GM23338 (cell line): Measurements from ENCODE around the gene DIO3. TPM values are rescaled to one million over a fixed set of nuclear protein-coding genes. Genes with fewer than 3 reads are reported as not detected.

ENCODE experiments used
- ATAC-seq: fragments of 200-7000 bp; cut with Tn5 transposase; 3 replicates; pipeline ENCODE4 v1.9.1; 2020
- DNase-seq: peaks from one replicate; pipeline ENCODE4 v3.0.0-alpha.2; 2015; ENCODE audit warnings: low spot score
- H2AFZ ChIP-seq: fragments of 200-600 bp; sonication (generic); 2 replicates; pipeline ENCODE4 v1.8.0; 2016; ENCODE audit warnings: antibody characterized with exemption, mild to moderate bottlenecking, moderate library complexity
- H3F3A ChIP-seq: fragments of 200-600 bp; sonication (generic); replicated peaks from 2 replicates; pipeline ENCODE4 v1.8.0; 2017; ENCODE audit warnings: antibody characterized with exemption, mixed run types, low read depth
- H3K27ac ChIP-seq: fragments of 200-600 bp; sonication (generic); 2 replicates; pipeline ENCODE4 v1.6.1; 2016; ENCODE audit warnings: low read depth
- H3K27me3 ChIP-seq: fragments of 200-600 bp; sonication (generic); 2 replicates; pipeline ENCODE4 v1.8.0; 2016; ENCODE audit warnings: mild to moderate bottlenecking, mixed run types, moderate library complexity; ENCODE audit not compliant: insufficient read depth
- H3K36me3 ChIP-seq: fragments of 200-600 bp; sonication (generic); 2 replicates; pipeline ENCODE4 v1.8.0; 2016; ENCODE audit warnings: mild to moderate bottlenecking; ENCODE audit not compliant: insufficient read depth
- H3K4me1 ChIP-seq: fragments of 200-600 bp; sonication (generic); 2 replicates; pipeline ENCODE4 v1.8.0; 2016; ENCODE audit warnings: mild to moderate bottlenecking, moderate library complexity; ENCODE audit not compliant: insufficient read depth
- H3K4me2 ChIP-seq: fragments of 200-600 bp; sonication (generic); 2 replicates; pipeline ENCODE4 v1.7.1; 2017; ENCODE audit warnings: mixed run types
- H3K4me3 ChIP-seq: fragments of 200-600 bp; sonication (generic); 2 replicates; pipeline ENCODE4 v1.6.1; 2016; ENCODE audit warnings: mixed run types
- H3K79me2 ChIP-seq: fragments of 200-600 bp; sonication (generic); replicated peaks from 2 replicates; pipeline ENCODE4 v1.8.0; 2017; ENCODE audit warnings: mild to moderate bottlenecking; ENCODE audit not compliant: insufficient read depth
- H3K9me2 ChIP-seq: fragments of 200-600 bp; sonication (generic); 2 replicates; pipeline ENCODE4 v1.8.0; 2017; ENCODE audit not compliant: insufficient read depth
- H4K20me1 ChIP-seq: fragments of 200-600 bp; sonication (generic); replicated peaks from 2 replicates; pipeline ENCODE4 v1.8.0; 2017; ENCODE audit warnings: mild to moderate bottlenecking; ENCODE audit not compliant: insufficient read depth
- H3K27ac Mint-ChIP-seq: 2 replicates; pipeline ENCODE4 v1.8.0; 2020; ENCODE audit warnings: inconsistent platforms, mild to moderate bottlenecking, moderate library complexity, mixed read lengths
- H3K27me3 Mint-ChIP-seq: 3 replicates; pipeline ENCODE4 v1.8.0; 2022; ENCODE audit warnings: low read depth, mild to moderate bottlenecking, moderate library complexity, mixed read lengths, inconsistent platforms; ENCODE audit not compliant: insufficient read depth, poor library complexity
- H3K36me3 Mint-ChIP-seq: 3 replicates; pipeline ENCODE4 v1.8.0; 2021; ENCODE audit warnings: low read depth, mild to moderate bottlenecking, inconsistent platforms, moderate library complexity, mixed read lengths
- H3K4me1 Mint-ChIP-seq: 3 replicates; pipeline ENCODE4 v1.8.0; 2020; ENCODE audit warnings: mild to moderate bottlenecking, inconsistent platforms, mixed read lengths
- H3K4me3 Mint-ChIP-seq: 3 replicates; pipeline ENCODE4 v1.8.0; 2021; ENCODE audit warnings: moderate library complexity, mild to moderate bottlenecking, inconsistent platforms, mixed read lengths
- H3K9me3 Mint-ChIP-seq: 3 replicates; pipeline ENCODE4 v1.8.0; 2020; ENCODE audit warnings: moderate library complexity, mild to moderate bottlenecking, inconsistent platforms, mixed read lengths
- CREB1 ChIP-seq: fragments of 250-450 bp; sonication (Bioruptor Pico); IDR thresholded peaks from 2 replicates; pipeline ENCODE4 v1.5.0; 2020; ENCODE audit warnings: low read depth, mild to moderate bottlenecking, moderate library complexity
- CTCF ChIP-seq, 2 experiments: fragments of 200-600 bp in 1 of 2; sonication (generic) in 1 of 2; conservative IDR thresholded peaks; 2 replicates each; pipeline versions ENCODE4 v1.5.1 to v1.6.1; 2016 to 2017; ENCODE audit warnings: antibody characterized with exemption in 2 of 2, low read depth in 2 of 2, mild to moderate bottlenecking in 2 of 2, moderate library complexity in 1 of 2
- EZH2 ChIP-seq: fragments of 200-600 bp; sonication (generic); IDR thresholded peaks from one replicate; pipeline ENCODE4 v1.8.0; 2017; ENCODE audit warnings: antibody characterized with exemption, mild to moderate bottlenecking, low read depth; ENCODE audit not compliant: unreplicated experiment
- REST ChIP-seq: IDR thresholded peaks from one replicate; pipeline ENCODE4 v1.6.1; 2018; ENCODE audit warnings: antibody characterized with exemption; ENCODE audit not compliant: unreplicated experiment
- STAT1 ChIP-seq: IDR thresholded peaks from one replicate; pipeline ENCODE4 v1.6.1; 2016; ENCODE audit warnings: antibody characterized with exemption; ENCODE audit not compliant: unreplicated experiment
- ZNF114 ChIP-seq: fragments of 250-450 bp; sonication (Bioruptor Pico); IDR thresholded peaks from 2 replicates; pipeline ENCODE4 v1.5.0; 2020; ENCODE audit warnings: mild to moderate bottlenecking, moderate library complexity
- polyA plus RNA-seq: library from polyadenylated mRNA; unstranded; fragments of >200 nt; fragmentation: Nextera tagmentation; extraction: Ambion mirVana; gene quantifications from 2 replicates; pipeline ENCODE4 v1.2.1, GENCODE V29; 2016
- total RNA-seq: library from RNA; depleted of rRNA; stranded (reverse); fragments of >200 nt; shearing (Covaris generic); gene quantifications from 2 replicates; pipeline ENCODE4 v1.2.3, GENCODE V29; 2014

Gene DIO3
- total and polyA plus RNA-seq, 2 experiments from 2014 or later, result 0.10 to 0.28 TPM

DNA sequence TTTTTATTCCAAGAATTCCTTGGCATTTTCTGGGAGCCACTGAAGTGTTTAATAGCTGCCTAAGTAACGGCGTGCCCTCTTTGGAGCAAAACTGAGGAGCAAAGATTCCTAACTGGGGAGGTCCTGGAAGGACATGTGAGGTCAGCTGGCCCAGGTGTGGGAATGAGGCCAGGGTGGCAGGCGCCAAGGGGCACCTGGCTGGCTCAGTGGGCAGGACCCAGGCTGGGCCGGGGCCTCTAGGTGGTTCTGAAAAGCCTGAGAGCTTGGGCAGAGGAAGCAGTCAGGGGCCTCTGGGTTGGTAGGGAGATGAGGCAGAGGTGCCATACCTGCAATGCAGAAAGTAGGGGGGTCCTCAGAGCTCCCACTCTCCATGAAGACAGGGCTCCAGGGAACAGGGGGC, 27.1 kb upstream of the DIO3 start:
- no peak overlapping the region for H3K4me3 ChIP-seq
- H3K4me1 ChIP-seq, result no peaks in the 10 kb centered on the region
- H2AFZ ChIP-seq, result no peak overlapping the region
- Mint-ChIP-seq H3K36me3 (no peaks in the 10 kb centered on the region; the same call in 2 of the 3 replicates), H3K27me3 (peaks cover 13% of the 10 kb centered on the region), H3K4me1 (no peaks in the 10 kb centered on the region; the same call in 2 of the 3 replicates), H3K4me3 (no peak overlapping the region), H3K27ac (no peak overlapping the region), H3K9me3 (no peaks in the 10 kb centered on the region; the same call in 2 of the 3 replicates)
- H3K36me3 ChIP-seq, result no peaks in the 10 kb centered on the region
- H3K79me2 ChIP-seq, result no peaks in the 10 kb centered on the region
- ATAC-seq (no peak), DNase-seq (no peak)
- no peaks in the 10 kb centered on the region for H4K20me1 ChIP-seq
- no peak overlapping the region for H3K27ac ChIP-seq
- no peak for TF ChIP-seq EZH2
- H3K4me2 ChIP-seq, result no peak overlapping the region
- H3F3A ChIP-seq, result no peaks in the 10 kb centered on the region
- no peaks in the 10 kb centered on the region for H3K27me3 ChIP-seq
- H3K9me2 ChIP-seq, result no peaks in the 10 kb centered on the region

GRCh38 chr14:101535232-101535631, 26.1 kb upstream of the DIO3 start:
- peaks cover 13% of the 10 kb centered on the region for H3K27me3 Mint-ChIP-seq
- H3K36me3 Mint-ChIP-seq, result no peaks in the 10 kb centered on the region; the same call in 2 of the 3 replicates
- Histone ChIP-seq H3F3A (no peaks in the 10 kb centered on the region), H4K20me1 (no peaks in the 10 kb centered on the region), H3K27ac (no peak overlapping the region), H3K79me2 (no peaks in the 10 kb centered on the region), H2AFZ (no peak overlapping the region), H3K36me3 (no peaks in the 10 kb centered on the region), H3K27me3 (no peaks in the 10 kb centered on the region), H3K9me2 (no peaks in the 10 kb centered on the region), H3K4me3 (no peak overlapping the region), H3K4me1 (no peaks in the 10 kb centered on the region), H3K4me2 (no peak overlapping the region)
- H3K9me3 Mint-ChIP-seq, result no peaks in the 10 kb centered on the region; the same call in 2 of the 3 replicates
- no peak overlapping the region for H3K27ac Mint-ChIP-seq
- no peak for ATAC-seq
- TF ChIP-seq REST, result no peak
- no peak for TF ChIP-seq CREB1 (CRISPR knock-in tag)
- TF ChIP-seq STAT1, result no peak
- TF ChIP-seq ZNF114, result no peak
- no peak for TF ChIP-seq CTCF (conservative IDR thresholded peaks at IDR 0.05; ENCODE audit: low read depth in 2 of 2)
- H3K4me3 Mint-ChIP-seq, result no peak overlapping the region
- no peak for DNase-seq
- peaks cover 2% of the 10 kb centered on the region; the same call in 2 of the 3 replicates for H3K4me1 Mint-ChIP-seq
